HEK293 (cell line): ENCODE measurements around the gene FALEC.
"Not testable (repeated sequence)": the region's sequence is repeated elsewhere in the genome, so short reads cannot be mapped to it uniquely, and the experiment has no call there.

ENCODE experiments used
- CTCF ChIA-PET: fragments of 350-600 bp; formaldehyde crosslinking; extraction: SDS; loops from one replicate; lab custom pipeline; 2021; ENCODE audit warnings: antibody characterized with exemption; lab: Yijun Ruan, JAX
- POLR2A ChIA-PET: fragments of 300-600 bp; formaldehyde crosslinking; extraction: SDS; loops from one replicate; lab custom pipeline; 2020; ENCODE audit warnings: antibody characterized with exemption, inconsistent platforms; lab: Yijun Ruan, JAX
- H3K27ac ChIP-seq: fragments of 200-500 bp; sonication (Bioruptor generic); 2 replicates; pipeline ENCODE4 v1.5.1; 2014; ENCODE audit warnings: low read depth, low read length, control low read depth, inconsistent platforms; ENCODE audit errors: extremely low read depth
- H3K36me3 ChIP-seq, 2 experiments: fragments of 200-500 bp in 1 of 2; sonication (Bioruptor generic) in 1 of 2; 1 replicate in 1 of 2; 2 replicates in 1 of 2; pipeline ENCODE4 v1.5.1; 2014 to 2017; ENCODE audit warnings: inconsistent platforms in 2 of 2, low read length in 2 of 2; ENCODE audit not compliant: control insufficient read depth in 2 of 2, insufficient read depth in 1 of 2
- H3K4me1 ChIP-seq: fragments of 200-500 bp; sonication (Bioruptor generic); 2 replicates; pipeline ENCODE4 v1.5.1; 2014; ENCODE audit warnings: mild to moderate bottlenecking, low read length, inconsistent platforms; ENCODE audit not compliant: control insufficient read depth, insufficient read depth
- H3K4me3 ChIP-seq: 2 replicates; pipeline ENCODE4 v1.5.1; 2011; ENCODE audit warnings: low read depth, mild to moderate bottlenecking, control low read depth, low read length, moderate library complexity
- H3K9me3 ChIP-seq: fragments of 200-500 bp; sonication (Bioruptor generic); 2 replicates; pipeline ENCODE4 v1.5.1; 2014; ENCODE audit warnings: low read depth, low read length, inconsistent platforms; ENCODE audit not compliant: control insufficient read depth, insufficient read depth
- IKZF3 ChIP-seq: fragments of 450-650 bp; IDR thresholded peaks from 2 replicates; pipeline ENCODE4 v1.5.0; 2018; ENCODE audit warnings: missing biosample characterization, mild to moderate bottlenecking, missing genetic modification characterization, moderate library complexity
- KLF10 ChIP-seq: fragments of 450-650 bp; IDR thresholded peaks from 2 replicates; pipeline ENCODE4 v1.5.1; 2018; ENCODE audit warnings: missing biosample characterization, mild to moderate bottlenecking, missing genetic modification characterization
- OVOL3 ChIP-seq: fragments of 450-650 bp; formaldehyde crosslinking; IDR thresholded peaks from 2 replicates; pipeline ENCODE4 v1.5.1; 2016; ENCODE audit warnings: missing biosample characterization, missing genetic modification characterization
- PRDM1 ChIP-seq: fragments of 450-650 bp; formaldehyde crosslinking; IDR thresholded peaks from 2 replicates; pipeline ENCODE4; 2016; ENCODE audit warnings: missing biosample characterization, missing genetic modification characterization
- SALL2 ChIP-seq: fragments of 450-650 bp; formaldehyde crosslinking; IDR thresholded peaks from 2 replicates; pipeline ENCODE4 v1.5.0; 2017; ENCODE audit warnings: missing biosample characterization, mild to moderate bottlenecking, missing genetic modification characterization, borderline replicate concordance
- ZBTB20 ChIP-seq: fragments of 450-650 bp; formaldehyde crosslinking; IDR thresholded peaks from 2 replicates; pipeline ENCODE4 v1.5.1; 2016; ENCODE audit warnings: missing biosample characterization, missing genetic modification characterization
- ZBTB7A ChIP-seq: fragments of 450-650 bp; formaldehyde crosslinking; IDR thresholded peaks from 2 replicates; pipeline ENCODE4 v1.5.1; 2016; ENCODE audit warnings: low read depth, missing biosample characterization, missing genetic modification characterization
- ZFHX2 ChIP-seq: fragments of 450-650 bp; formaldehyde crosslinking; conservative IDR thresholded peaks from 2 replicates; pipeline ENCODE4 v1.5.1; 2016; ENCODE audit warnings: missing biosample characterization, missing genetic modification characterization
- ZFP69B ChIP-seq: fragments of 450-650 bp; formaldehyde crosslinking; IDR thresholded peaks from 2 replicates; pipeline ENCODE4 v1.5.1; 2016; ENCODE audit warnings: missing biosample characterization, missing genetic modification characterization
- ZNF155 ChIP-seq: fragments of 450-650 bp; formaldehyde crosslinking; IDR thresholded peaks from 2 replicates; pipeline ENCODE4 v1.5.1; 2016; ENCODE audit warnings: missing biosample characterization, missing genetic modification characterization
- ZNF571 ChIP-seq: fragments of 450-650 bp; formaldehyde crosslinking; IDR thresholded peaks from 2 replicates; pipeline ENCODE4 v1.5.0; 2017; ENCODE audit warnings: missing biosample characterization, missing genetic modification characterization
- ZNF639 ChIP-seq: fragments of 450-650 bp; formaldehyde crosslinking; IDR thresholded peaks from 2 replicates; pipeline ENCODE4 v1.5.1; 2016; ENCODE audit warnings: missing biosample characterization, missing genetic modification characterization
- ZNF692 ChIP-seq: fragments of 450-650 bp; formaldehyde crosslinking; IDR thresholded peaks from 2 replicates; pipeline ENCODE4 v1.5.1; 2016; ENCODE audit warnings: missing biosample characterization, missing genetic modification characterization
- ZNF704 ChIP-seq: fragments of 450-650 bp; formaldehyde crosslinking; IDR thresholded peaks from 2 replicates; pipeline ENCODE4 v1.5.1; 2016; ENCODE audit warnings: missing biosample characterization, missing genetic modification characterization
- TF ChIP-seq, protein P1 (sequence below): fragments of 450-650 bp; formaldehyde crosslinking; IDR thresholded peaks from 2 replicates; pipeline ENCODE4 v1.5.1; 2016; ENCODE audit warnings: missing biosample characterization, missing genetic modification characterization

Gene FALEC

DNA sequence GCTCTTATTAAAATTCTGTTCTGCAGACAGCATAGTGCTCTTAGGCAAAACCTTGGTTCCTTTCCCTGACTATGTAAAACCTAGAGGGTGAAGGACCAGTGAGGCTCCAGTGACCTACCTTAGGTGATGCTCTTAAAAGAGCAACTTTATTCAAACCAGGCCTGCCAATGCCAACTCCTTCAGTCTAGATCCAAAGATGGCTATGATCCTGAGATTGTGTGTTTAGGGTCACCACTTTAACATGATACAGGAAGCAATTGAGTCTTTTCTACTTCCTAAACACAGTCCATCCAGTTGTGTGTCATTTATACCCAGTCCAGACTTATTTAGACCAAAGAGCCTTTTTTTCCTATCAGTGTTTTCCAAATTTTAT is 53.0 kb downstream of the FALEC start (continued):
- no peak for TF ChIP-seq SALL2 (tag by site-specific recombination)
- no peak for TF ChIP-seq OVOL3 (tag by site-specific recombination)
- no peak for TF ChIP-seq ZFHX2 (tag by site-specific recombination)
- peak; percentile 25; the same call in 1 of the 2 replicates for TF ChIP-seq ZFP69B (tag by site-specific recombination)
- TF ChIP-seq ZNF571 (tag by site-specific recombination), result no peak
- TF ChIP-seq ZNF692 (tag by site-specific recombination), result peak; percentile 71; the same call in 1 of the 2 replicates
- TF ChIP-seq PRDM1 (tag by site-specific recombination), result no peak
- TF ChIP-seq ZBTB20 (tag by site-specific recombination), result no peak
- TF ChIP-seq ZNF155 (tag by site-specific recombination), result no peak
- TF ChIP-seq KLF10 (tag by site-specific recombination), result no peak

DNA sequence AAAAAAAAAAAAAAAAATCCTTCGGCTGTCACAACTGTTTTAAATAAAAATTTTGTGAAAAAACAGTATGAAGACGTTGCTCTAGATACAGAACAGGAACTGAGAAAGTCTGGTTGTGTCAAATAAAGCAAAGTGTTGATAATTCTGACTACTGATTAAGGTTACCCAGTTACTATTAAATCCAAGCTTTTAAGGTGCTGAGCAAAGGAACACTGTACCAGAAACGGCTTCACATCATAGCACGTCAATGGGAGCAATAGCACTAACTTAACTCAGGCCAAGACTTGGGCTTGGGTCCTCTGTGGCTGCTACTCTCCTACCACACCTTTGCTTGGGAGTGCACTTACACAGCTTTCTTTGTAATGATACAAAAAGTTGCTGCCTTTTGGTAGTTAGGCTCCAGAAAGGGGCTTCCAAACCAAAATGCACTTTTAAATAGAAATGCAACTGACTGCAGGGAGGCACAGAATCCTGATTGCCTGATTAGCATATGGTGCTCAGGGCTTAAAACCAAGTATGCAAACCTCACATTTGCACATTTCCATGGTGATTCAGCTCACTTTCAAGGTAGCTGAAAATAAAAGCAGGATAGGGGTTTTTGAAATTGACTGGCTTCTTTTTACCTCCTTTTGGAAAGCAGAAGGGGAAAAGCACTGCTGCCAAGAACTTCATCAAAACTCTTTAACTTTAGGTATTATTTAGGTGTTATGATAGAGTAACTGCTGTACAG is 57.5 kb downstream of the FALEC start:
- ChIA-PET POLR2A (interaction anchor here (1.0 to 13.5 kb wide), 3 partner anchors 11 to 56 kb away, joined by 3 to 272 read pairs (median 15); partner anchors contain the start of gene ENSA), CTCF (interaction anchor here (0.6 to 14.0 kb wide), 3 partner anchors 14 to 164 kb away, joined by 3 to 135 read pairs (median 3); no protein-coding TSS in a partner anchor)
- Histone ChIP-seq H3K9me3 (no peaks in the 10 kb centered on the region), H3K27ac (no peak overlapping the region), H3K4me3 (no peak overlapping the region), H3K36me3 (peaks cover 0 to 57% of the 10 kb centered on the region in 2 experiments), H3K4me1 (peaks cover 9% of the 10 kb centered on the region)
- no peak for TF ChIP-seq ZBTB7A (tag by site-specific recombination)
- no peak for TF ChIP-seq ZNF704
- TF ChIP-seq ZNF639 (tag by site-specific recombination), result no peak
- no peak for TF ChIP-seq IKZF3 (tag by site-specific recombination)
- TF ChIP-seq, protein P1, sequence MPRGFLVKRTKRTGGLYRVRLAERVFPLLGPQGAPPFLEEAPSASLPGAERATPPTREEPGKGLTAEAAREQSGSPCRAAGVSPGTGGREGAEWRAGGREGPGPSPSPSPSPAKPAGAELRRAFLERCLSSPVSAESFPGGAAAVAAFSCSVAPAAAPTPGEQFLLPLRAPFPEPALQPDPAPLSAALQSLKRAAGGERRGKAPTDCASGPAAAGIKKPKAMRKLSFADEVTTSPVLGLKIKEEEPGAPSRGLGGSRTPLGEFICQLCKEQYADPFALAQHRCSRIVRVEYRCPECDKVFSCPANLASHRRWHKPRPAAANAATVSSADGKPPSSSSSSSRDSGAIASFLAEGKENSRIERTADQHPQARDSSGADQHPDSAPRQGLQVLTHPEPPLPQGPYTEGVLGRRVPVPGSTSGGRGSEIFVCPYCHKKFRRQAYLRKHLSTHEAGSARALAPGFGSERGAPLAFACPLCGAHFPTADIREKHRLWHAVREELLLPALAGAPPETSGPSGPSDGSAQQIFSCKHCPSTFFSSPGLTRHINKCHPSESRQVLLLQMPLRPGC (tag by site-specific recombination), result no peak

GRCh38 chr1:150573648-150574071 is 58.1 kb downstream of the FALEC start:
- POLR2A ChIA-PET, result interaction anchor here (13.5 kb wide), 1 partner anchor 11 kb away, joined by 272 read pairs; no protein-coding TSS in a partner anchor
- H3K4me1 ChIP-seq, H3K27ac ChIP-seq: not testable (repeated sequence)

More at GRCh38 chr1:150573648-150574071, 58.1 kb downstream of the FALEC start:
- H3K36me3 ChIP-seq, result peaks cover 0 to 63% of the 10 kb centered on the region in 2 experiments
- CTCF ChIA-PET, result interaction anchor here (0.6 to 14.0 kb wide), 4 partner anchors 14 to 252 kb away, joined by 3 to 135 read pairs (median 3); no protein-coding TSS in a partner anchor
- H3K9me3 ChIP-seq, H3K4me3 ChIP-seq: not testable (repeated sequence)
